CD4-positive, alpha-beta T cell treated with Interleukin-15 for 1 hour (primary cell): ENCODE results near the gene MEF2A.

Source experiments
- DNase-seq: peaks from one replicate; pipeline ENCODE4 v3.0.0-alpha.2; 2020

The MEF2A gene

DNA sequence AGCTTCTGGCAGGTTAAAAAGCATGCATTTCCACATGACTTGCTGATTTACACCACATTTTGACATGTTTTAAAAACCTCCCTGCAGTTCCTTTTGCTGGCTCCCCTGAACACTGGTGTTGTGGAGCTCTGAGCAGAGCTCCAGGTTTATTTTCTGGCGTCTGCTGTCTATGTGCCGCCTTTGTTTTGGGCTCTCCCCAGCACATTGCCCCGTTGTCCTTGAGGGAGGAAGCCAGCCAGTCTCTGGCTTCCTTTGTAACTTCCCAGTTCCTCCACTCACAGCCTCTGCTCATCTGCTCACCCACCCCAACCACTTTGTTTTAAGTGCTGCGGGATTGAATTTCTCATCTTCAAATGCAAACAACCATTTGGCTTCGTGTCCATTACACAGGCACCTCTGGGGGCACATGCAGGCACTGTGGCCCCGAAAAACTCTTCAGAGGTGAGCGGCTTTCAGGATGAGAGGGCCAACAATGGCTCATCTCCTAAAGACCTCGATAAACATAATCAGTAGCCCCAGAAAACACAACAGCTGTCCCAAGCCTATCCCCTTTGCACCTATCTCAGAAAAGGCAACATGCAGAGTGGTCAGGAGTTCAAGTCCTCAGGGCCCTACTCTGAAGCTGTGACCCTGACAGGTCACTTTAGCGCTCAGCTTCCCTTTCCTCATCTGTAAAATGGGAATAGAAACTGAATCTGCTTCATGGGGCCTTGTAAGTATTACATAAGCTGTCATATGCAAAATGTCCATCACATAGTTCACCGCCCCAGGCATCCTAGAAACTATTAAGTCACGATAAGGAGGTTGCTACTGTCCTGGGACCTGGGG lies 1.3 kb upstream of the MEF2A start:
- DNase-seq, result no peak

DNA sequence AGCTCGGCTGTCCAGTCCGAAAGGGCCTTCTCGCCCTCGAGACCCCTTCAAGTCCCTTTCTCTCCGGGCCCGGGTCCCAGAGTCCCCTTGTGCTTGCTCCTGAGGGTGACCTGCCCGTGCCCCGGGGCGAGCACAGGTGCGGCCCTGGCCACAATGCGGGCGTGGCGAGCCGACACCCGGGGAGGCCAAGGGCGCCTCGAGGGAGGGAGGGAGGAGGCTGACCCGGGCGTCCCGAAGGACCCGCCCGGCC lies 810 bp upstream of the MEF2A start:
- DNase-seq, result no peak

DNA sequence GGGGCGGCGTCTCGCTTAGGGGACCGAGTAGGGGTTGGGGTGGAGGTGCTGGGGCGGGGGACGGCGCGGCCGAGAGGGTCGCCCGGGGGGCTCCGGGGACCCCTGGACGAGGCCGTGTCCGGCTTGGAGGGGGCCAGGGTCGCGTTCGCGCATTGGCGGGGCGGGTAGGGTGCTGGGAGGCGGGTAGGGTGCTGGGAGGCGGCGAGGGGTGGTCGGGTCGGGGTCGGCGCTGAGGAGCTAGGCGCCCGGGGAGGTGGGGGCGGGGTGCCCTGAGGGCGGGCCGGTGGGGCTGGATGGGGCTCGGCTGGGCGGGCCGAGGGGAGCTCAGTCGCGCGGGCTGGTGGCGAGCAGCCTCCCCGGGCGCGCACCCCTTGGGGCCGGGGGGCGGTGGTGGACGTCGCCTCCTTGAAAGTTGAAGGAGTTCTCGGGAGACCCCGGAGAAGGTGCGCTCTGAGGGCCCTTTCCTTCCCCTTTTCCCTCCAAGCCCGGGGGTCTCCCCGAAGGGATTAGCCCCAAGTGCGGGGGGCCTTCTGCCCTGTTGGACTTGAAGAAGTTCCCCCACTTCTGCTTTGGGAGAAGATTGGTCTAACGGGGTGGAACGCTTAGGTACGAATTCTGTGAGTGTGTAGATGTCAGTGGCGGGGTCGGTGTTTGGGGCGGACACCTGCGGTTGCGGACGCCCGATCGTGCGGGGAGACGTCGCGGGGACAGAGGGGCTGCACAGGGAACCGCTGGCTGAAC lies 543 bp downstream of the MEF2A start:
- DNase-seq, result peak; percentile 21

- DNase-seq, result no peak
These were observed 3.0 kb downstream of the MEF2A start for GRCh38 chr15:99568625-99569352.

- no peak for DNase-seq
These were observed 5.5 kb downstream of the MEF2A start for GRCh38 chr15:99571299-99571698.

GRCh38 chr15:99574048-99574447 lies 8.3 kb downstream of the MEF2A start:
- DNase-seq, result no peak

GRCh38 chr15:99574502-99574901 lies 8.7 kb downstream of the MEF2A start:
- DNase-seq, result no peak

DNA sequence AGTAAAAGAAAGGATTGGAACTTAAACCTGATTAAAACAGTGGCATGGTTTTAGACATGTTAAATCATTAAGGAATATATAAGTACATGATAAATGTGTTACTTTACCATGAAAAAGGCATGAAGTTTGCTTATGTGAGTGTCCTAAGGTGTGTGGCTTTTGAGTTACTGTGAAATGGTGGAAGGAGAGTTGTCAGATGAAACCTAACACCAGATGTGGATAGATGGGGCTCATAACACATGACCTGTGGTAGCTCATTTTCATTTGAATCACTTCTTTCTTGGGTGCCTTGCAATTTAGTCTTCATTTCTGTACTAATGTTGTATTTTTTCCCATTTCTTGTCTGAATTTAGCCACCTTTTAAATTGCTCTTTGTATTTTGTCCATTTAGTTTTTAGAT lies 13.0 kb downstream of the MEF2A start:
- DNase-seq, result no peak

GRCh38 chr15:99580076-99580475 lies 14.3 kb downstream of the MEF2A start:
- DNase-seq, result no peak

DNA sequence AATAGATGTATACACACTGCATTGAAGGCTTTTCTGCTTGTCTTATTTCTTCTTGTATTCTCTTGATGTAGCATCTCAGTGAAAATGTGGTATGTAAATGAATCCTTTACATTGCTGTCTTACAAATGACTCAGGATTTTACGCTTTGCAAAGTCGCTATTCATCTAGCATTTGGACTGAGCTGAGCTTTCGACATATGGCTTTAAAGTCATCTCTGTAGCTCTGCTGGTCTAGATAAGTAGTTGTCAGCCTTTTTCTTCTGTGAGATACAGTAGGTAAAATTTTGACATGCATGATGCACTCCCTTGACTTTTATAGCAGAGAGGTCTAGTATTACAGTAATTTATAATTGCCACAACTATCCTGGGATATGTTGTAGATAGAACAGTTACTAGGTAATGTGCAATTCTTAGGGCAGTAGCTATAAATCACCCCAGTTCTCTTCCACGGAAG lies 16.8 kb downstream of the MEF2A start:
- no peak for DNase-seq

DNA sequence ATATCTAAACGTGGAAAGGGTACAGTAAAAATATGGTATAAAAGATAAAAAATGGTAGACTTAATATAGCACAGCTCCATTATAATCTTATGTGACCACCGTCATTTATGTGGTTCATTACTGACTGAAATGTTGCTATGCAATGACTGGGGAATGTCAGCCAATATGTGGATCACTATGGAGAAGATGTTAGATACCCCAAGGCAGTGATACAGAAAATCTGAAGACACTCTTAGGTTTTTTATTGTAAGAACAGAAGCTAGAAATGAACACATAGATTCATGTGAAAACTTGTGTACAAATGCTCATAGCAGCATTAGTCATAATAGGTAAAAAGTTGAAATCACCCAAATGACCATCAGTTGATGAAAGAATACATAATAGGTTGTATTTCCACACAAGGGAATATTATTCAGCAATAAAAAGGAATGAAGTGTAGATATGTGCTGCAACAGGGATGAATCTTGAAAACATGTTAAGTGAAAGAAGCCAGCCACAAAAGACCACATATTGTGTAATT lies 18.4 kb downstream of the MEF2A start:
- no peak for DNase-seq

GRCh38 chr15:99586121-99586520 lies 20.3 kb downstream of the MEF2A start:
- no peak for DNase-seq

DNA sequence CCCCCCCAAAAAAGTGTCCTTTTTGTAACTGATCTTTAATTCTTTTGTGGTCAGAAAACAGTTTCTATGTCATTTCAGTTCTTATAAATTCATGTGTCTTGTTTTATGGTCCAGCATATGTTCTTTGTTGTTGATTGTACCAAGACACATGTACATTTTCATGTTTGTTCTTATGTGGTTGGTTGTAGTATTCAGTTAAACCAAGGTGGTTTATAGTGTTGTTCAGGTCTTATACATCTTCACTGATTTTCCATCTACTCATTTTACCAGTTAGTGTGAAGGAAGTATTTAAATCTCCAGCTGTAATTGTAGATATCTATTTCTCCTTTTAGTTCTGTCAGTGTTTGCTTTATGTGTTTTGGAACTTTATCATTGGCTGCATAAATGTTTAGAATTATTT lies 24.0 kb downstream of the MEF2A start:
- no peak for DNase-seq

GRCh38 chr15:99590913-99591646 lies 25.3 kb downstream of the MEF2A start:
- no peak for DNase-seq

- no peak for DNase-seq
These were observed 26.5 kb downstream of the MEF2A start for GRCh38 chr15:99592145-99592791.

GRCh38 chr15:99593070-99593469 lies 27.3 kb downstream of the MEF2A start:
- DNase-seq, result no peak

DNA sequence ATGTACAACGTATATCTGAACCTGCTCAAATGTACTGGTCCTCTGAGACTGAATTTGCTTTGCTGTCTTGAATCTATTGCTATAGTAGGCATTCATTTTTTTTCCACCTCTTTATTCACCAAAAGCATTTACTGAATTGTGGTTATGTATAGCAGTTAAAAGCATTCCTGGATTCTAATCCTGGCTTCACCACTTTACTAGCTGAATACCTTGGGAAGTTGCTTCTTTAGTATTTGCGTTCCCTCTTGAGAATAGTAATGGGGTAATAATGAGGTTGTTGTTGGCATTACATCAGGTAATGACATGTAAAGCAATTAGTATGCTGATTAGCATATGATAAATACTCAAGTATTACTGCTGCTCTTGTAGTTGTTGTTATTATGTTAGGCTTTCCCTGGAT lies 29.1 kb downstream of the MEF2A start:
- no peak for DNase-seq

- DNase-seq, result no peak
These were observed 32.5 kb downstream of the MEF2A start for GRCh38 chr15:99598296-99598695.

- no peak for DNase-seq
These were observed 38.0 kb downstream of the MEF2A start for GRCh38 chr15:99603828-99604227.

- DNase-seq, result no peak
These were observed 39.1 kb downstream of the MEF2A start for GRCh38 chr15:99604865-99605264.

GRCh38 chr15:99605490-99605931 lies 39.7 kb downstream of the MEF2A start:
- DNase-seq, result no peak

- DNase-seq, result no peak
These were observed 40.2 kb downstream of the MEF2A start for GRCh38 chr15:99605990-99606389.
